ENCODE results near the gene SIAE. TPM values are rescaled to one million over a fixed set of nuclear protein-coding genes. Genes with fewer than 3 reads are reported as not detected.

The SIAE gene
- total and polyA plus RNA-seq, 2 experiments from 2014 or later, result 24.0 to 35.5 TPM

DNA sequence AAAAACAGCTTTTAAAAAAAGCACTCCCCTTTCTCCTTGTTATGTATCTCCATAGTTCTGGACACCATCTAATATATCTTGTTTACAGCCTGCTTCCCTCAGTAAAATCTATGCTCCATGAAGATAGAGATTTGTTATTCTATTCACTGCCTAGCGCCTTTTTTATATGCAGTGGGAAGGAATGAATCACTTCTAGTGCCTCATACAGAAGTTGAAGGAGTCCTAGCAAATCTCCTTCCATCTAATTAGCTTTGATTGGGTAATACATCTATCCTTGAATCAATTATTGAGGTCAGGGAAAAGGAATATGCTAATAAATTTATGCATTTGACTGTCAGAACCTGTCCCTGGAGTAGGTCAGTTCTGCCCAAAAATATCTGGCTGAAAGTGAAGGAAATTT, 26.0 kb upstream of the SIAE start:
- H3K79me2 ChIP-seq, result no peaks in the 10 kb centered on the region
- peaks cover 4% of the 10 kb centered on the region for H3K27me3 ChIP-seq
- no peak overlapping the region for H3K27ac ChIP-seq
- H2AFZ ChIP-seq, result no peak overlapping the region
- H4K20me1 ChIP-seq (ENCODE audit: insufficient read depth, poor library complexity, severe bottlenecking), result no peaks in the 10 kb centered on the region
- no peaks in the 10 kb centered on the region for H3K4me1 ChIP-seq (ENCODE audit: insufficient read depth)
- no peak overlapping the region for H3K4me3 ChIP-seq
- no peaks in the 10 kb centered on the region for H3K9me2 ChIP-seq (replicated peaks; ENCODE audit: insufficient read depth)
- no peaks in the 10 kb centered on the region for H3K9me3 ChIP-seq (ENCODE audit: low read depth)
- DNase-seq (ENCODE audit: low spot score), result no peak
- 84% methylated on average over 1 of the region's 1 CpG for WGBS (ENCODE audit: low lambda C conversion rate, missing lambda C conversion rate)
- no peaks in the 10 kb centered on the region for H3K36me3 ChIP-seq (replicated peaks; ENCODE audit: insufficient read depth, low read depth)
- TF ChIP-seq EZH2phosphoT487 (IDR thresholded peaks at IDR 0.05; ENCODE audit: low read depth, severe bottlenecking, unreplicated experiment), result no peak
- no peak for TF ChIP-seq EZH2 (IDR thresholded peaks at IDR 0.05; ENCODE audit: borderline replicate concordance)
- TF ChIP-seq, protein P1, sequence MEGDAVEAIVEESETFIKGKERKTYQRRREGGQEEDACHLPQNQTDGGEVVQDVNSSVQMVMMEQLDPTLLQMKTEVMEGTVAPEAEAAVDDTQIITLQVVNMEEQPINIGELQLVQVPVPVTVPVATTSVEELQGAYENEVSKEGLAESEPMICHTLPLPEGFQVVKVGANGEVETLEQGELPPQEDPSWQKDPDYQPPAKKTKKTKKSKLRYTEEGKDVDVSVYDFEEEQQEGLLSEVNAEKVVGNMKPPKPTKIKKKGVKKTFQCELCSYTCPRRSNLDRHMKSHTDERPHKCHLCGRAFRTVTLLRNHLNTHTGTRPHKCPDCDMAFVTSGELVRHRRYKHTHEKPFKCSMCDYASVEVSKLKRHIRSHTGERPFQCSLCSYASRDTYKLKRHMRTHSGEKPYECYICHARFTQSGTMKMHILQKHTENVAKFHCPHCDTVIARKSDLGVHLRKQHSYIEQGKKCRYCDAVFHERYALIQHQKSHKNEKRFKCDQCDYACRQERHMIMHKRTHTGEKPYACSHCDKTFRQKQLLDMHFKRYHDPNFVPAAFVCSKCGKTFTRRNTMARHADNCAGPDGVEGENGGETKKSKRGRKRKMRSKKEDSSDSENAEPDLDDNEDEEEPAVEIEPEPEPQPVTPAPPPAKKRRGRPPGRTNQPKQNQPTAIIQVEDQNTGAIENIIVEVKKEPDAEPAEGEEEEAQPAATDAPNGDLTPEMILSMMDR (IDR thresholded peaks at IDR 0.05; ENCODE audit: poor library complexity), result no peak
- no peak overlapping the region for H3K4me2 ChIP-seq

DNA sequence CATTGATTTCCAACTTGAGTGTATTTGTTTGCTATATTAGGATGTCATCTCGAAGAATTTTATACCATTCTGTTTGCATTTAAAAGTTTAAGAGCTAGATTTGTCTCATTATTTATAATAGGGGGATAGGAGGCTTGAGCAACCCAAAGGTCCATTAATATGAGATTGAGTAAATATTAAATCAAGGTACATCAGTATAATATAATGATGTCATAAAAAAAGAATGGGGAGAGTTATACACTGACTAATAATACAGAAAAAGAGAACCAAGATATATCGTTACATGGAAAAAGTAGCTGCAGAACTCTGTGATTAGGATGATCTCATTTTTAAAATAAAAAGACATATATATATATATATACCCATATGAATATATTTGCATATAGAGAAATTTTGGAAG, 19.6 kb upstream of the SIAE start:
- H3K27me3 ChIP-seq, result no peaks in the 10 kb centered on the region
- no peak overlapping the region for H3K4me3 ChIP-seq
- no peak overlapping the region for H3K27ac ChIP-seq
- no peaks in the 10 kb centered on the region for H3K36me3 ChIP-seq (replicated peaks; ENCODE audit: insufficient read depth, low read depth)
- H3K79me2 ChIP-seq, result no peaks in the 10 kb centered on the region
- no peaks in the 10 kb centered on the region for H4K20me1 ChIP-seq (ENCODE audit: insufficient read depth, poor library complexity, severe bottlenecking)
- no peak for DNase-seq (ENCODE audit: low spot score)
- H3K4me1 ChIP-seq (ENCODE audit: insufficient read depth), result no peaks in the 10 kb centered on the region
- WGBS (ENCODE audit: low lambda C conversion rate, missing lambda C conversion rate), result 93% methylated on average over 2 of the region's 2 CpGs
- H3K9me3 ChIP-seq (ENCODE audit: low read depth), result no peaks in the 10 kb centered on the region
- H3K9me2 ChIP-seq (replicated peaks; ENCODE audit: insufficient read depth), result no peaks in the 10 kb centered on the region
- no peak overlapping the region for H3K4me2 ChIP-seq
- TF ChIP-seq, protein P1 (IDR thresholded peaks at IDR 0.05; ENCODE audit: poor library complexity), result no peak
- TF ChIP-seq EZH2phosphoT487 (IDR thresholded peaks at IDR 0.05; ENCODE audit: low read depth, severe bottlenecking, unreplicated experiment), result no peak
- no peak for TF ChIP-seq EZH2 (IDR thresholded peaks at IDR 0.05; ENCODE audit: borderline replicate concordance)
- H2AFZ ChIP-seq, result no peak overlapping the region

DNA sequence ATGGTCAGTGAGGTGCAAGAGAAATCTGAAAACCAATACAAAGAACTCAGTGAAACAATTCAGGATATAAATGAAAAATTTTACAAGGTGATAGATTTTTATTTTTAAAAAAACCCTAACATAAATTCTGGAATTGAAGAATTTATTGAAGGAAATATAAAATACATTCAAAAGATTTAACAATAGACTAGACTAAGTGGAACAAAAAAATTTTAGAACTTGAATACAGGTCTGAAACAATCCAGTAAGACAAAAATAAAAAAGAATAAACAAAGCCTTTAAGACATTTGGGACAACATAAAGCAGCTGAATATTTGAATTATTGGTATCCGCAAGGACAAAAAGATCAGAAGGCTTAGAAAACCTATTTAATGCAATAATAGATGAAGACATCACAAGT, 8.9 kb upstream of the SIAE start:
- H3K27ac ChIP-seq, result no peak overlapping the region
- no peaks in the 10 kb centered on the region for H3K27me3 ChIP-seq
- H3K9me2 ChIP-seq (replicated peaks; ENCODE audit: insufficient read depth), result no peaks in the 10 kb centered on the region
- H2AFZ ChIP-seq, result no peak overlapping the region
- no peaks in the 10 kb centered on the region for H3K36me3 ChIP-seq (replicated peaks; ENCODE audit: insufficient read depth, low read depth)
- peaks cover 6% of the 10 kb centered on the region for H3K9me3 ChIP-seq (ENCODE audit: low read depth)
- DNase-seq (ENCODE audit: low spot score), result no peak
- TF ChIP-seq EZH2 (IDR thresholded peaks at IDR 0.05; ENCODE audit: borderline replicate concordance), result no peak
- TF ChIP-seq, protein P1 (IDR thresholded peaks at IDR 0.05; ENCODE audit: poor library complexity), result no peak
- no peak for TF ChIP-seq EZH2phosphoT487 (IDR thresholded peaks at IDR 0.05; ENCODE audit: low read depth, severe bottlenecking, unreplicated experiment)
- no peaks in the 10 kb centered on the region for H3K79me2 ChIP-seq
- no peaks in the 10 kb centered on the region for H4K20me1 ChIP-seq (ENCODE audit: insufficient read depth, poor library complexity, severe bottlenecking)
- H3K4me2 ChIP-seq, result no peak overlapping the region
- H3K4me3 ChIP-seq, result no peak overlapping the region
- H3K4me1 ChIP-seq (ENCODE audit: insufficient read depth), result no peaks in the 10 kb centered on the region
- WGBS (ENCODE audit: low lambda C conversion rate, missing lambda C conversion rate), result 100% methylated on average over 1 of the region's 1 CpG

DNA sequence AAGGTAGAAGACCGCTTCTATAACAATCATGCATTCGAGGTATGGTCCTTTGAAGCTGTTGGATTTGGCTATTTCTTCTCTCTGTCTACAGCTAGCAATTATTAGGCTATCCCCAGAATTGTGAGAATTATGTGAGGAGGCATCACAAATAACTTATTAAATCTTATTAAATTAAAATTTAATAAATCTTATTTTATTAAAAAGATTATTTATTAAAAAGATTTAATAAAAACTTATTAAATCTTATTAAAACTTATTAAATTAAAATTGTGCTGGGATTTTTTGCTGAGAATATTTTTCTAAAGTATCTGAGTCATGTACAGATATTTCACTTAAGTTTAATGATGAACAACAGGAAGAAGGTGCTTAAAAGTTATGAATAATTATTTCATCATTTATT, 7.9 kb upstream of the SIAE start:
- no peak overlapping the region for H3K4me3 ChIP-seq

More for the DNA sequence above, 7.9 kb upstream of the SIAE start:
- Histone ChIP-seq H3K4me2 (no peak overlapping the region), H3K27ac (no peak overlapping the region), H2AFZ (no peak overlapping the region), H3K36me3 (replicated peaks; ENCODE audit: insufficient read depth, low read depth) (no peaks in the 10 kb centered on the region), H3K27me3 (no peaks in the 10 kb centered on the region), H3K79me2 (no peaks in the 10 kb centered on the region), H3K4me1 (ENCODE audit: insufficient read depth) (no peaks in the 10 kb centered on the region), H3K9me2 (replicated peaks; ENCODE audit: insufficient read depth) (no peaks in the 10 kb centered on the region), H4K20me1 (ENCODE audit: insufficient read depth, poor library complexity, severe bottlenecking) (no peaks in the 10 kb centered on the region), H3K9me3 (ENCODE audit: low read depth) (peaks cover 6% of the 10 kb centered on the region)
- no peak for DNase-seq (ENCODE audit: low spot score)
- WGBS (ENCODE audit: low lambda C conversion rate, missing lambda C conversion rate), result 96% methylated on average over 2 of the region's 2 CpGs
- TF ChIP-seq EZH2 (IDR thresholded peaks at IDR 0.05; ENCODE audit: borderline replicate concordance) (no peak), EZH2phosphoT487 (IDR thresholded peaks at IDR 0.05; ENCODE audit: low read depth, severe bottlenecking, unreplicated experiment) (no peak)
- TF ChIP-seq, protein P1 (IDR thresholded peaks at IDR 0.05; ENCODE audit: poor library complexity), result no peak

Measured in hepatocyte (in vitro differentiated cells).